ENCODE data around the gene CENPW.

CENPW gene

DNA sequence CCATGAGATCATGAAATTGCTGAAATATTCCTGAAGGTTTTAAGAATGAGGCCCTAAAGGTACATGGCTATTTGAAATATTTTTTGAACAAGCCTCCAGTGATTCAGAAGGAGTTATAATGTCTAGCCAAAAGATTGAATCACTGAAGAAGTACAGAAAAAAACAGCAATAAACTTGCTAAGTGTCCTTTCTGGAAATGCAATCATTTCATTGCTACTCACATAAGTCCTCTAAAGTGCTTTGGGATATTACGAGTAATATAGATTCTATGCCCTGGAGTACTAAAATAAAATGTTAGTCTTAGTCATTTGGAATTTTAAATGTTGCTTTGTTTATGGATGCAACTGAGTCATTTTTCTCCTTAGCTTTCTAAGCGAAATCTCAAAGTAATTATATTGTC lies 32.7 kb downstream of the CENPW start:
- no peak overlapping the region for H3K27ac ChIP-seq
- TF ChIP-seq, protein P1, sequence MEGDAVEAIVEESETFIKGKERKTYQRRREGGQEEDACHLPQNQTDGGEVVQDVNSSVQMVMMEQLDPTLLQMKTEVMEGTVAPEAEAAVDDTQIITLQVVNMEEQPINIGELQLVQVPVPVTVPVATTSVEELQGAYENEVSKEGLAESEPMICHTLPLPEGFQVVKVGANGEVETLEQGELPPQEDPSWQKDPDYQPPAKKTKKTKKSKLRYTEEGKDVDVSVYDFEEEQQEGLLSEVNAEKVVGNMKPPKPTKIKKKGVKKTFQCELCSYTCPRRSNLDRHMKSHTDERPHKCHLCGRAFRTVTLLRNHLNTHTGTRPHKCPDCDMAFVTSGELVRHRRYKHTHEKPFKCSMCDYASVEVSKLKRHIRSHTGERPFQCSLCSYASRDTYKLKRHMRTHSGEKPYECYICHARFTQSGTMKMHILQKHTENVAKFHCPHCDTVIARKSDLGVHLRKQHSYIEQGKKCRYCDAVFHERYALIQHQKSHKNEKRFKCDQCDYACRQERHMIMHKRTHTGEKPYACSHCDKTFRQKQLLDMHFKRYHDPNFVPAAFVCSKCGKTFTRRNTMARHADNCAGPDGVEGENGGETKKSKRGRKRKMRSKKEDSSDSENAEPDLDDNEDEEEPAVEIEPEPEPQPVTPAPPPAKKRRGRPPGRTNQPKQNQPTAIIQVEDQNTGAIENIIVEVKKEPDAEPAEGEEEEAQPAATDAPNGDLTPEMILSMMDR (conservative IDR thresholded peaks at IDR 0.05), result no peak
- no peak for TF ChIP-seq ZFX (IDR thresholded peaks at IDR 0.05)

DNA sequence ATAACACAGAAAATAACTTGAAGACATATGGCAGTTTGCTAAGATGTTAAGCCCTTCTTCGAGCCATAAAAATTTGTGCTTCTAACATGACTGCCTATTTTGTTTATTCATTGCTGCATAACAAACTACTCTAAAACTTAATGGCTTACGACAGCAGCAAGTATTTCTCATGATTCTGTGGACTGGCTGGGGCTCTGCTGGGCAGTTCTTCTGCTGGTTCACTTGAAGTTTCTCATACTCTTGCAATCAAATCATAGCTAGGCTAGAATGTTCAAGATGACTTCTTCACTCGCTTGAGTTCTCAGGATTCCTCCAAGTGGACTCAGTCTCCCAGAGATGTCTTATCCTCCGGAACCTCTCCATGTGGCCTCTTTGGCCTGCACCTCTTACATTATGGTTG lies 33.4 kb downstream of the CENPW start:
- no peak overlapping the region for H3K27ac ChIP-seq
- TF ChIP-seq, protein P1 (conservative IDR thresholded peaks at IDR 0.05), result no peak
- no peak for TF ChIP-seq ZFX (IDR thresholded peaks at IDR 0.05)

DNA sequence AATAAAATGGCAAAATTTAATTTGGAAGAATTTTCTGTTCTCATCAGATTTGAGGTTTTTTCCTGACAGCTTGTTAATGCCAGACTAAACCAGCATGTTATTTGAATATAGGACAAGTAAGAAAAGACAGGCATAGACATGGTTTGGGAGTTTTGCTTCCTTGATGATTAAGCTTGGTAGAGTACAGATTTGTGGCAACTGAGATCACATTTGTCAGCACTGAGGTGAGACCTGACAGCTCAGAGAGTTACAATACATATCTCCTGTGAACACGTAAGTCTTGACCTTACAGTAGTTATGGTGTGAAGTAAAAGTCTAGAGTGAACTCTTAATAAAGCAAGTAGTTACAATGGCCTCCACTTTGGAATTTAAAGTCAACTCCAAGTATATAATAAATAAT lies 34.5 kb downstream of the CENPW start:
- no peak overlapping the region for H3K27ac ChIP-seq
- TF ChIP-seq, protein P1 (conservative IDR thresholded peaks at IDR 0.05), result no peak
- no peak for TF ChIP-seq ZFX (IDR thresholded peaks at IDR 0.05)

DNA sequence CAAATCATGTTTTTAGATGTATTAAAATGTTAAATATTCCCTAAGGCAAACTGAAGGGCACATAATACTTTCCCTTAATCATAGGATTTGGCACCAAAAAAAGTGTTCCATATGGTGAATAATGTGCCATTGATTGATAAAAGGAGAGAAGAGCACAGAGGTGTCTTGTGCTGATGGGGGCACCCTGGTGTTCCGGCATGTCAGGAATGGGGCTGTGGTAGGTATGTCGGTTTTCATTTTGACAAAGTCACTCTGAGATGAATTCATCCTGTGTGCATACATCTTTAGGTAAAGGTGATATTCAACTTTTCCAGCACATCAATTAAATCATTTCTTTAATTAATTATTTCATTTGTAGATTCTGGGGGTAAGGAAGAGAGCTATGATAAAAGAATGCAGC lies 36.8 kb downstream of the CENPW start:
- H3K27ac ChIP-seq, result no peak overlapping the region
- no peak for TF ChIP-seq ZFX (IDR thresholded peaks at IDR 0.05)
- TF ChIP-seq, protein P1 (conservative IDR thresholded peaks at IDR 0.05), result no peak

DNA sequence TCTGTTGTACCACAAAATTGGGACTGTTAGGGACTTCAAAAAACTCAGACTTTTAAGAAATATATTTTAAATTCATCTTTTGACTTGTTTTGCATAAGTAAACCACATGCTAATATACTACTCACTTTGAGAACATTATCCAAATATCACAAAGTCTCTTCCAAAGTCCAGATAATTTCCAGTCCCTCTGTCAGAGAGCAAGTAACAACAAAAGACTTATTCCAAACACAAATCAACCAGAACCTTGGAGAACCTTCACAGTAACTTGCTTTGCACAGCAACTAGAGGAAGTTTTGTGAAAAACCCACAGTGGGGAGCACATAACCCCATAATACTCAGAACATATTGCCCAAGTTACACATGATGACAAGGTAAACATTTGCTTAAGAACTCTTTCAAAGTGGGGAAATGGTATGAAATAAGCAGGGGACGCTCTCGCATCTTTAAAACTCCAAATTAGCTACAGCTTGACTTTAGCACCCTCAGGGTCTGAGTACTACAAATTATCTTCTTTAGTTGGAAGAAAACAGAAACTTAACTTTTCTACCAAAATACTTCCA lies 37.8 kb downstream of the CENPW start:
- H3K27ac ChIP-seq, result no peak overlapping the region
- TF ChIP-seq, protein P1 (conservative IDR thresholded peaks at IDR 0.05), result no peak
- no peak for TF ChIP-seq ZFX (IDR thresholded peaks at IDR 0.05)

DNA sequence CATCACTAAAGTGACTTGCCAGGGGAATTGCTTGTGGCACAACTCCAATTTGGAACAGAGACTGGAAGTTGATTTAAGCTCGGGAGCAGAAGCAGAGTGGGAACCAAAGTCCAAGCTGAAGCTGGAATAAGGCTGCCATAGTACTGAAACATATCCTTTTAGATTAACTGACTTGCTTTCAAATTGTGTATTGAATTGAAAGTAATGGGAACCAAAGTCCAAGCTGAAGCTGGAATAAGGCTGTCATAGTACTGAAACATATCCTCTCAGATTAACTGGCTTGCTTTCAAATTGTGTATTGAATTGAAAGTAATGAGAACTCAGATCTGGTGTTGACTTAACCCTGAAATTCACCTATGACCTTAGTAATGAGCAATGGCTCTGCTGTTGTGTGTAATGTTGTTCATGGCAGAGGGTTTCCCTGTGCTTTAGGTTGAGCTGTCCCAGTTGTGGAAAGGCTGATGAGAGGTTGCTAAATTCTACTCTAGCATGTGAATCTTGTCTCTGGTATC lies 40.2 kb downstream of the CENPW start:
- no peak overlapping the region for H3K27ac ChIP-seq
- TF ChIP-seq, protein P1 (conservative IDR thresholded peaks at IDR 0.05), result no peak
- TF ChIP-seq ZFX (IDR thresholded peaks at IDR 0.05), result no peak

DNA sequence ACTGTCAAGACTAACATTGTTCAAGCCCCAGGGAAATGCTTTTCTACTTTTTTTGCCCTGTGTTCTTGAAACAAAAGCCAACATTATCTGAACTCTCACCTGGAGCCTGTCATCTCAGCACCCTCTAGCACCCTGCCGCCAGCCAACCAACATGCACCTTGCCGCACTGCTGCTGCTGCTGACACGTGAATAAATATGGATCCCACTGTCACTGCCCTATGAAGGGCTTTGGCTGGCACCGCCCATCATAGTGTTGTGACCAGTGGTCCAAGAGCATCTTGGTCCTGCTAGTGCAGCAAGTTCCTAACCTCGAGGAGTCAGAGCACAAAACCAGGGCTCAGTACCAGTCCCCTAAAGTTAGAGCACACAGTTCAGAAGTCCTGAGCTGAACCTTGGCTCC lies 41.6 kb downstream of the CENPW start:
- no peak overlapping the region for H3K27ac ChIP-seq
- no peak for TF ChIP-seq ZFX (IDR thresholded peaks at IDR 0.05)
- TF ChIP-seq, protein P1 (conservative IDR thresholded peaks at IDR 0.05), result no peak
